K562 treated with DMSO at 1 percent for 12 hours (cell line): ENCODE results near the gene LINGO3. TPM values are rescaled to one million over a fixed set of nuclear protein-coding genes. Genes with fewer than 3 reads are reported as not detected.

Experiments
- total RNA-seq: library from RNA; unstranded; fragments of 300-600 nt; gene quantifications from 2 replicates; pipeline ENCODE4 v1.2.3, GENCODE V29; 2022; ENCODE audit not compliant: insufficient read depth

Gene LINGO3, protein sequence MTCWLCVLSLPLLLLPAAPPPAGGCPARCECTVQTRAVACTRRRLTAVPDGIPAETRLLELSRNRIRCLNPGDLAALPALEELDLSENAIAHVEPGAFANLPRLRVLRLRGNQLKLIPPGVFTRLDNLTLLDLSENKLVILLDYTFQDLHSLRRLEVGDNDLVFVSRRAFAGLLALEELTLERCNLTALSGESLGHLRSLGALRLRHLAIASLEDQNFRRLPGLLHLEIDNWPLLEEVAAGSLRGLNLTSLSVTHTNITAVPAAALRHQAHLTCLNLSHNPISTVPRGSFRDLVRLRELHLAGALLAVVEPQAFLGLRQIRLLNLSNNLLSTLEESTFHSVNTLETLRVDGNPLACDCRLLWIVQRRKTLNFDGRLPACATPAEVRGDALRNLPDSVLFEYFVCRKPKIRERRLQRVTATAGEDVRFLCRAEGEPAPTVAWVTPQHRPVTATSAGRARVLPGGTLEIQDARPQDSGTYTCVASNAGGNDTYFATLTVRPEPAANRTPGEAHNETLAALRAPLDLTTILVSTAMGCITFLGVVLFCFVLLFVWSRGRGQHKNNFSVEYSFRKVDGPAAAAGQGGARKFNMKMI
- total RNA-seq, result 0.36 and 0.94 TPM in 2 replicates

GRCh38 chr19:2308114-2308556 is at the start of gene LINGO3:
Gene LINGO3 (minus strand): TSS chr19:2308154. CDS start chr19:2291776, 16,378 bp downstream.

GRCh38 chr19:2328401-2329148 is 20.6 kb upstream of the LINGO3 start, which contains the start of the genes LSM7 and SPPL2B:
Gene LSM7 (minus strand): TSS chr19:2328586. CDS start chr19:2328566, 20 bp downstream.
Gene SPPL2B (plus strand): TSS chr19:2328684. CDS start chr19:2328710, 26 bp downstream.

DNA sequence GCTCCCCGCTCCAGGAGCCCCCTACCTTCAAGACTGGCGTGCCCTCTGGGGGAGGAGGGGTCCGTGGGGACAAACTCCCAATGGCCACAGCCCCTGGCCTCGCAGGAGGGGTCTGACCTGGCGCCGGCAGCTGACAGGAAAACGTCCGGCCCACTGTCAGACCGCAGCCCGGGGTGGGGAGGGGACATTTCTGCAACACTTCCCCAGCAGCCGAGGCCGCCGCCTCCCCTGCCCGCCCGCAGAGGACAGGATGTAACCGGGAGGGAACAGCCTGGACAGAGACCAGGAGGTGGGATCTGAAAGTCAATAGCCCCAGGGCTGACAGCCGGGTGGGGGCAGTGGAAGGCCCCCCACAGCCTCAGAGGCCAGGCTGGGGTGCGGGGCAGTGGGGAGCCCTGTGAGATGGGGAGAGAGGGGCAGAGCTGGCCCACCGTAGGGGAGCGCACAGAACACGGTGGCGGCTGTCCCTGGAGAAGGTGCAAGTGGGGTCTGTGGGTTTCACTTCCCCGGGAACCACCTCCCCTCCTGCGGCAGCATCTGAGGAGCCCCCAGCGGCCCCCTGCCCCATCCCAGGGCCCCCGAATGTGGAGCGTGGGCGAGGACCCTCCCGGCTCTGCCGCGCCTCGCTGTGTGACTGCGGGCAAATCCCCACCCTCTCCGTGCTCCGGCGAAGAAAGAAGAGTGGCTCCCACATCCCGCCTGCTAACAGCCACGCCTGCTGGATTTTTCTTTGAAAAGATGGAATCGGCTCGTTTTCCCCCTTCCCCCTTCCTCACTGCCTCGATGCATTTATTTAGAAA is 25.7 kb downstream of the LINGO3 start, which contains the start of gene PEAK3:
PEAK3 (minus strand) TSS at position 114 of the 800 bp plus-strand sequence. CDS start 1,244 bp downstream, outside the sequence.

Other genes with a start within 250 kb of the LINGO3 start
- gene MOB3A, start 211.8 kb downstream of the LINGO3 start, total RNA-seq, result 9.5 and 14.9 TPM in 2 replicates
- 1.2 and 1.6 TPM in 2 replicates for gene IZUMO4, start 211.2 kb downstream of the LINGO3 start, total RNA-seq
- gene AP3D1, start 156.6 kb downstream of the LINGO3 start, total RNA-seq, result 68.6 and 125 TPM in 2 replicates
- gene DOT1L, start 144.2 kb downstream of the LINGO3 start, total RNA-seq, result 16.7 and 43.9 TPM in 2 replicates
- 160 and 185 TPM in 2 replicates for gene PLEKHJ1, start 71.8 kb downstream of the LINGO3 start, total RNA-seq
- gene SF3A2, start 71.3 kb downstream of the LINGO3 start, total RNA-seq, result 62.8 and 101 TPM in 2 replicates
- gene AMH, start 58.8 kb downstream of the LINGO3 start, total RNA-seq, result 31.0 and 34.0 TPM in 2 replicates
- 2.0 TPM in 1 of 2 replicates, not detected in the other for gene JSRP1, start 51.7 kb downstream of the LINGO3 start, total RNA-seq
- gene PEAK3, start 26.0 kb downstream of the LINGO3 start, total RNA-seq, result not detected in 2 replicates
- gene LSM7, start 20.4 kb upstream of the LINGO3 start, total RNA-seq, result 303 and 460 TPM in 2 replicates
- 32.7 and 67.2 TPM in 2 replicates for gene SPPL2B, start 20.5 kb upstream of the LINGO3 start, total RNA-seq
- 0.79 and 3.2 TPM in 2 replicates for gene TMPRSS9, start 52.1 kb upstream of the LINGO3 start, total RNA-seq
- 42.7 and 59.3 TPM in 2 replicates for gene TIMM13, start 119.4 kb upstream of the LINGO3 start, total RNA-seq
- 37.0 and 59.9 TPM in 2 replicates for gene LMNB2, start 148.8 kb upstream of the LINGO3 start, total RNA-seq
- 6.9 and 9.1 TPM in 2 replicates for gene GADD45B, start 168.0 kb upstream of the LINGO3 start, total RNA-seq